PFSK-1 (cell line): ENCODE results near the gene GTPBP6.

Experiments
- FOXP2 ChIP-seq: optimal IDR thresholded peaks from 2 replicates; pipeline ENCODE3; 2011; ENCODE audit warnings: borderline replicate concordance, control low read depth, inconsistent platforms; ENCODE audit not compliant: insufficient read depth; ENCODE audit errors: extremely low read length, extremely low read depth
- POLR2AphosphoS5 ChIP-seq: IDR thresholded peaks from 2 replicates; pipeline ENCODE4 v1.6.1; 2012; ENCODE audit warnings: low read depth, mild to moderate bottlenecking, control low read depth, low read length, moderate library complexity
- REST ChIP-seq, 2 experiments: IDR thresholded peaks; 2 replicates each; pipeline versions ENCODE4 v1.6.1 to v1.8.0; 2011 to 2012; ENCODE audit warnings: low read depth in 2 of 2, low read length in 2 of 2, control low read depth in 1 of 2, inconsistent platforms in 1 of 2, mild to moderate bottlenecking in 1 of 2, moderate library complexity in 1 of 2; ENCODE audit not compliant: insufficient read depth in 1 of 2
- SIN3A ChIP-seq: IDR thresholded peaks from 2 replicates; pipeline ENCODE4 v1.6.1; 2012; ENCODE audit warnings: mild to moderate bottlenecking, low read length, moderate library complexity, borderline replicate concordance; ENCODE audit not compliant: insufficient read depth
- TAF1 ChIP-seq: IDR thresholded peaks from 2 replicates; pipeline ENCODE4 v1.6.1; 2012; ENCODE audit warnings: low read length, control low read depth, borderline replicate concordance; ENCODE audit not compliant: insufficient read depth

Gene GTPBP6

DNA sequence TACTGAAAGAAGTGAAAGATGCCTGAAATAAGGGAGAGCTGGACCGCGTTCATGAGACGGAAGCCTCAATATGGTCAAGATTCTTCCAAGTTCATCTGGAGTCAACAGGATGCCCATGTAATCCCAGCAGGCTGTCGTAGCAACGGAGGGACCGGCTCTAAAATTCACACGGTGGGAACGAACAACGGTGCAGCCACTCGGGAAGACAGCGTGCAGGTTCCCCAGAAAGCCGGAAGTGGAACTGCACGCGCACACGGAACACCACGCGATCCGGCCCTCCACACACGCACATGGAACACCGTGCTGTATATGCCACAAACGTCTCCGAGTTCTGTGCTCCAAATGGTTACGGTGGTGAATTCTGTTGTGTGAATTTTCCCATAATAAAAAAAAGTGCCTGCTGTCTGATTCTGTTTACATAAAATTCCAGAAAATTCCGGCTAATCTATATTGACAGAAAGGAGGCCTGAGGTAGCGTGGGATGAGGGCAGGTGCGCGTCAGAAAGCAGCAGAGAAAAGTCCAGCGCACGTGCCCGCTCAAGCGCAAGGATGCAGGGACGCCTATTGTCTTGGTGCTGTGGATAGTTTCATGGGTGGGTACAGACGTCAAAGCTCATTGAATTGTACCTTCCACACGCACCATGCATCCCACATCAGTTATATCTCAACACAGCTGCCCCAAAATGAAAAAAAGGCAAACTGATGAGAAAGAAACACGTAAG is 36.9 kb upstream of the GTPBP6 start:
- TF ChIP-seq SIN3A (no peak), FOXP2 (no peak), POLR2AphosphoS5 (no peak), TAF1 (no peak), REST (IDR thresholded peaks at IDR 0.05; ENCODE audit: insufficient read depth in 1 of 2, low read depth in 2 of 2, low read length in 2 of 2) (no peak)

GRCh38 chrX:353566-354535 is 35.3 kb upstream of the GTPBP6 start:
- TF ChIP-seq FOXP2 = no peak
- TF ChIP-seq SIN3A = no peak
- no peak for TF ChIP-seq POLR2AphosphoS5
- no peak for TF ChIP-seq REST (IDR thresholded peaks at IDR 0.05; ENCODE audit: insufficient read depth in 1 of 2, low read depth in 2 of 2, low read length in 2 of 2)
- no peak for TF ChIP-seq TAF1

- TF ChIP-seq FOXP2 (no peak), TAF1 (no peak), REST (IDR thresholded peaks at IDR 0.05; ENCODE audit: insufficient read depth in 1 of 2, low read depth in 2 of 2, low read length in 2 of 2) (no peak), POLR2AphosphoS5 (no peak), SIN3A (no peak)
Measured at GRCh38 chrX:352582-353314, 34.2 kb upstream of the GTPBP6 start.

DNA sequence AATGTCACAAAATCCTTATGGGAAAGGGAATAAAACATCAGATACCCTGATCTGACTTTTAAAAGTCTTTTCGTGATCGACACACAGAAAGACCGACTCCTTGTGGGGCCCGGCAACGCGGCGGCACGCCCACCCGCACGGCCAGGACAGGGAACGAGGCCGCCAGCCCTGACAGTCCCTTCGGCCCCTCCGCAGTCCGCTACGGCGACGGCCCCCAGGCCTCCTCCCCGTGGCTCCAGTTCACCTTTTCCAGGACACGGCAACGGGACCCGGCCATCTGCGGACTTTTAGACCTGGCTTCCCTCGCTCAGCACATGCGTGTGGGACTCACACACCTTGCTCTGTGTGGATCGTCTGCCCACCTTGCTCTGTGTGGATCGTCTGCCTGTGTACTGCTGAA is 33.6 kb upstream of the GTPBP6 start:
- no peak for TF ChIP-seq SIN3A
- TF ChIP-seq REST (IDR thresholded peaks at IDR 0.05; ENCODE audit: insufficient read depth in 1 of 2, low read depth in 2 of 2, low read length in 2 of 2) = no peak
- TF ChIP-seq TAF1 = no peak
- no peak for TF ChIP-seq POLR2AphosphoS5
- no peak for TF ChIP-seq FOXP2
